IPS-NIHi11 (cell line): ENCODE results near the gene SNCG.
"Not testable (repeated sequence)": the region's sequence is repeated elsewhere in the genome, so short reads cannot be mapped to it uniquely, and the experiment has no call there.

Experiments used
- DNase-seq: peaks from one replicate; pipeline ENCODE4 v3.0.0; 2012; ENCODE audit warnings: mixed read lengths, low spot score

SNCG gene

GRCh38 chr10:86978457-86978856 lies 20.1 kb downstream of the SNCG start:
- not testable (repeated sequence) for DNase-seq

- no peak for DNase-seq
Observed at GRCh38 chr10:86979296-86979818, 21.0 kb downstream of the SNCG start.

GRCh38 chr10:86979977-86980448 lies 21.6 kb downstream of the SNCG start:
- no peak for DNase-seq

- not testable (repeated sequence) for DNase-seq
Observed at GRCh38 chr10:86981020-86981419, 22.6 kb downstream of the SNCG start.

- DNase-seq, result no peak
Observed at GRCh38 chr10:86981716-86982115, 23.3 kb downstream of the SNCG start.

- DNase-seq, result not testable (repeated sequence)
Observed at GRCh38 chr10:86984498-86984897, 26.1 kb downstream of the SNCG start.

- no peak for DNase-seq
Observed at GRCh38 chr10:86988520-86988919, 30.1 kb downstream of the SNCG start.

GRCh38 chr10:86991362-86991761 lies 33.0 kb downstream of the SNCG start:
- DNase-seq, result not testable (repeated sequence)

- DNase-seq, result no peak
Observed at GRCh38 chr10:86992456-86992855, 34.1 kb downstream of the SNCG start.

GRCh38 chr10:86992929-86993328 lies 34.5 kb downstream of the SNCG start:
- no peak for DNase-seq

GRCh38 chr10:86999802-87000403 lies 41.5 kb downstream of the SNCG start:
- not testable (repeated sequence) for DNase-seq

GRCh38 chr10:87000491-87000890 lies 42.1 kb downstream of the SNCG start:
- DNase-seq, result no peak

- not testable (repeated sequence) for DNase-seq
Observed at GRCh38 chr10:87007124-87007523, 48.7 kb downstream of the SNCG start.

- not testable (repeated sequence) for DNase-seq
Observed at GRCh38 chr10:87007674-87008073, 49.3 kb downstream of the SNCG start.

- DNase-seq, result peak; percentile 6
Observed at GRCh38 chr10:87008303-87008702, 49.9 kb downstream of the SNCG start.

GRCh38 chr10:87009134-87009696 lies 50.8 kb downstream of the SNCG start:
- not testable (repeated sequence) for DNase-seq
